Measurements from ENCODE around the gene DCTN1.

The DCTN1 gene

DNA sequence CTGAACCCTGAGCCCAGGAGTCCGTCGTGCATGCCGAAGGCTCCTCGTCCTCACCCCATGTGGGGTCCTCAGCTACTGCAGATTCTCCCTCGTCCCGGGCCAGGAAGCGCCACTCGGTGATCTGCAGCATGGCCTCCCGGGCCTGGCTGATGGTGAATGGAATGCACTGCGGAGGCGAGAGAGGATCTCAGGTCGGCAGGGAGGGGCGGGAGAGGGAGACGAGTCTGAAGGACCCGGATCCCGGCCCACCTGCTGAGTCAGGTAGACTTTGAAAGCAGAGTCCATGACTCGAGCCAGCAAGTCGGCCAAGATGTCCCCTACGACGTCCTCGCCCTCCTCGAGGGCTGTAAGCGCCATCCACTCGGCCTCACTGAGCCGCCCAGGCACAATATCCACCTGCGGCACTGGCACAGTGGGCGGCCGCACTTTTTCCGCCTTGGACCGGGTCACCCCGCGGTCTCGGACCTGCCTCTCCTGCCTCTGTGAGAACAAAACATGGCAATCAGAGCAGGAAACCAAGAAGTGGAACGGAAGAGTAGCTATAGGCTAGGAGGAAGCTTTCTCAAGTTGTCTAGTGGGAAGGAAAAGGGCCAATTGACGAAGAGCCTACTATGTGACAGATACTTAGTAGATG, 35.8 kb upstream of the DCTN1 start:
- DNase-seq: no peak
- in situ Hi-C loops (cut with HindIII; ENCODE audit: low pct_ligation_motif_present, low pct_unique_long_range_greater_than_20kb, low sequenced_read_pairs): no loop called here

GRCh38 chr2:74414881-74415761, 35.0 kb upstream of the DCTN1 start:
- in situ Hi-C loops (cut with HindIII; ENCODE audit: low pct_ligation_motif_present, low pct_unique_long_range_greater_than_20kb, low sequenced_read_pairs): no loop called here
- no peak for DNase-seq

DNA sequence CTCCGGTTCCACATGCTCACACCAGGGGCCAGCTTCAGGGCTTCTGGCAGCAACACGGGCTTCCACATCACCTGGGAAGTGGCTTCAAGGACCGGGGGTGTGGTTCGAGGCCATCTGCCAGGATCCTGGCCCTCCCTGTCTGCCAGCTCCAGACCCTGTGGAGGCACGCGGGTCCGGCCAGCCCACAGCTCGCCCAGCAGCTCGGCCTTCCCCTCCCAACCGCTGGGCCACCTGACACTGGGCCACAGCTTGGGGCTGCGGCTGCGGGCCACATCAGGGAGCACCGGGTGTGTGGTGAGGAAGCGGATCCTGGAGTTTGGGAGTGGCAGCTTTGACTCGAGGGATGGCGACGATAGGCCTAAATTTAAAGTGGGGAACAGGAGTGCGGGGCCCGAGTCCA, 34.3 kb upstream of the DCTN1 start:
- in situ Hi-C loops (cut with HindIII; ENCODE audit: low pct_ligation_motif_present, low pct_unique_long_range_greater_than_20kb, low sequenced_read_pairs): no loop called here
- no peak for DNase-seq

DNA sequence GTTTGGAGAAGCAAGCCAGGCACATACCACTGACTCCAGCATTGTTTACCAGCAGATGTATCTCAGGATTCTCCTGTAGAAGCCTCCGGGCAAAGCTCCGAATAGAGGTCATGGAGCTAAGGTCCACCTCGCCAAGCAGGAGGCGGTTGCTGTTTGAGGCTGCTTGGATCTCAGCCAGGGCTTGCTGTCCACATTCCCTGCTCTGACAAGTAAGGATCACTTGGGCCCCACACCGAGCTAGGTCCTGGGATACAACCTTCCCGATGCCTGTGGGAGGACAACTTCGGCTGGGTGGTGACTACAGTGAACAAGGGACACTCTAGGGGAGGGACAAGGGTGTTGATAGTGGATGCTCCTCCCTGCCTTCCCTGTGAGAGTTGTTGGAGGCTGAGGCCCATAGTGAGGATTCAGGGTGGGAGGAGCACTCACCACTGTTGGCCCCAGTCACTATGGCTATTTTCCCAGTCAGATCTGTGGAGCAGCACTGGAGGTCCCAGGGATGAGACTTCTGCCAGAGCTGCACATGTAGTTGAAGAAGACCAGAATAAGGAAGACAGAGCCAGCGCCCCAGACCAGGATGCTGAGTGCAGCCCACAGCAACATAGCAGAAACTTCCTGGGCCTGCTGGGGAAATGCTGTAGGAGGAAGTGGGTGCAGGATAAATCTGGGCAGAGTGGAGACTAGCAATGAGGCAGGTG, 33.0 kb upstream of the DCTN1 start:
- in situ Hi-C loops (cut with HindIII; ENCODE audit: low pct_ligation_motif_present, low pct_unique_long_range_greater_than_20kb, low sequenced_read_pairs): no loop called here
- DNase-seq: no peak

DNA sequence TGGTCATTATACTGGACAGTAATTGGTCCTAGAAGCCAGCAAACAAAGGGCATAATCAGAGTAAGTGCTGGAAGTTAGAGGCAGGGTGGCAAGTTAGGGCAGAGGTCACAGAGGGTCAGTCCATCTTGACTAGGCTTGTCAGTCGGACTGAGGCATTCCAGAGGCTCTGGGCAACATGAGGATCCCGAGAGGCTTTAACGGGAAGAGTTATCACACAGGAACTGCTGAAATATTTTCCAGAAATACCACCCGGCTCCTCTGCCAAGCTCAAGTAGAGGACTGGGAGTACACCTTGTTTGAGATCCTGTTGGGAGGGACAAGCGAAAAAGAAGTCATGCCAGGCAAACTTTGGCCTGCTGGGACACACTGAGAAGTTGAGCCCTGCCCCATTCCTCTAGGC, 27.6 kb upstream of the DCTN1 start:
- no peak for DNase-seq
- in situ Hi-C loops (cut with HindIII; ENCODE audit: low pct_ligation_motif_present, low pct_unique_long_range_greater_than_20kb, low sequenced_read_pairs): no loop called here

GRCh38 chr2:74406035-74406434, 25.9 kb upstream of the DCTN1 start:
- in situ Hi-C loops (cut with HindIII; ENCODE audit: low pct_ligation_motif_present, low pct_unique_long_range_greater_than_20kb, low sequenced_read_pairs): no loop called here
- DNase-seq: peak; percentile 46

DNA sequence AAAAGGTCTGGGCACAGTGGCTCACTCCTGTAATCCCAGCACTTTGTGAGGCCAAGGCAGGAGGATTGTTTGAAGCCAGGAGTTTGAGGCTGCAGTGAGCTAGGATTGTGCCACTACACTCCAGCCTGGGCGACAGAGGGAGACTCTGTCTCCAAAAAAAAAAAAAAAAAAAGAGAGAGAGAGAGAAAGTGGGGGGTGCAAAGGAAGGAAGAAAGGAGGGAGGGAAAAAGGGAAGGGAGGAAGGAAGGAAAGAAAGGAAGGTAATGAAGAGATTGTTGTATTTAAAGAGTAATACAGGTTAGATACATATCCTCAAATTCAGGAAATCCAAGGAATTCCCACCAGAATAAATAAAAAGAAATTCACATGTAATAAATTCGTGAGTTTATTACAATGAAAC, 21.8 kb upstream of the DCTN1 start:
- DNase-seq: no peak
- in situ Hi-C loops (cut with HindIII; ENCODE audit: low pct_ligation_motif_present, low pct_unique_long_range_greater_than_20kb, low sequenced_read_pairs): no loop called here

- peak; percentile 54 for DNase-seq
- in situ Hi-C loops (cut with HindIII; ENCODE audit: low pct_ligation_motif_present, low pct_unique_long_range_greater_than_20kb, low sequenced_read_pairs): no loop called here
Measured at GRCh38 chr2:74399785-74400184, 19.7 kb upstream of the DCTN1 start.

DNA sequence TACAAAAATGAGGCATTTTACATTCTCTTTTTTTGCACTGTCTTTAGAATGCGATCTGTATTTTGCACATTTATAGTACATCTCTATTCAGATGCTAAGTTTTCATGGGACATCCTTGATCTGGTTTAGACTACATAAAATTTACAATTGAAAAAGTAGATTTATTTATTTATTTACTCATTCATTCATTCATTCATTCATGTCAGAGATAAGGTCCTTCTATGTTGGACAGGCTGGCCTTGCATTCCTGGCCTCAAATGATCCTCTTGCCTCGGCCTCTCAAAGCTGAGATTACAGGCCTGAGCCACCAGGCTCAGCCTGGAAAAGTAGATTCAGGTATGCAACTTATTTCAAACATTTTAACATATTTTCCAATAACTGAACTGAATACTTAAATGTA, 16.0 kb upstream of the DCTN1 start:
- DNase-seq: no peak
- in situ Hi-C loops (cut with HindIII; ENCODE audit: low pct_ligation_motif_present, low pct_unique_long_range_greater_than_20kb, low sequenced_read_pairs): no loop called here

- no peak for DNase-seq
Measured at GRCh38 chr2:74393525-74393924, 13.4 kb upstream of the DCTN1 start.

GRCh38 chr2:74392449-74392743, 12.3 kb upstream of the DCTN1 start:
- DNase-seq: no peak
- in situ Hi-C loops (cut with HindIII; ENCODE audit: low pct_ligation_motif_present, low pct_unique_long_range_greater_than_20kb, low sequenced_read_pairs): no loop called here

More at GRCh38 chr2:74393525-74393924, 13.4 kb upstream of the DCTN1 start:
- in situ Hi-C loops (cut with HindIII; ENCODE audit: low pct_ligation_motif_present, low pct_unique_long_range_greater_than_20kb, low sequenced_read_pairs): no loop called here

DNA sequence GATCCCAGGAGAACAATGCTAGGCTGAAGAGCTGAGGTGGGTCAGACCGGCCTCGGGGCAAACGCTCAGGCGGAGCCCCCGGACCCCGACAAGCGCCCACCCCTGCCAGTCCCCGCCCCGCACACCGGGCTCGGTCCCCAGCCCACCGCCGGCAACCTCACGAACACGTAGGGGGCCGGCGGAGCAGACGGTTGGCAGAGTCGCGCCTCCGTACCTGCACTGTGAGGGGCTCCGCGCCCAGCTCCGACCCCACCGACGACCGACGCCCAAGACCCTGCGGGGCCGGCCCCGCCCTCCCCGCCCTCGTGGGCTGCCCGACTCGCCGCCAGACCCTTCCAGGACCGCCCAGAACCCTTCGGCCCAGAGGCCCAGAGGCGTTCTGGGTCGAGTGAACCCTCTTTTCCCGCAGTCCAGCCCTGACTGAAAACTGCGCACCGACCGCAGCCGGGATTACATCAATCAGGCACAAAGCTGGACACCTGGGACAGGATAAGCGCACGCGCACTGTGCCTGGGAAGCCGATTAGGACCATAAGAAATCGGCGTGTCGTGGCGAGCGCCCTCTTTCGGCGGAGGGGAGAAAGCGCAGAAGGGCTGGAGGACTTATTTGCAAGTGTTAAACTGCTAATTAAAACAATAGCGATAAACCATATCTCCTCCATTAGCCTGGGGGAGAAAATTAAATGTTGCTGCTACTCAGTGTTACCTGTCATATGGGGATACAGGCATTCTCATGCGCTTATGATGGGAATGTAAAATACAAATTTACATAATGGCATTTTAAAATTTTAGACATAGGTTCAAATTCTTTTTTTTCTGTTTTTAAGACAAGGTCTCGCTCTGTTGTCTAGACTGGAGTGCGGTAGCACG, 11.7 kb upstream of the DCTN1 start:
- DNase-seq: peak; percentile 91
- in situ Hi-C loops (cut with HindIII; ENCODE audit: low pct_ligation_motif_present, low pct_unique_long_range_greater_than_20kb, low sequenced_read_pairs): no loop called here

DNA sequence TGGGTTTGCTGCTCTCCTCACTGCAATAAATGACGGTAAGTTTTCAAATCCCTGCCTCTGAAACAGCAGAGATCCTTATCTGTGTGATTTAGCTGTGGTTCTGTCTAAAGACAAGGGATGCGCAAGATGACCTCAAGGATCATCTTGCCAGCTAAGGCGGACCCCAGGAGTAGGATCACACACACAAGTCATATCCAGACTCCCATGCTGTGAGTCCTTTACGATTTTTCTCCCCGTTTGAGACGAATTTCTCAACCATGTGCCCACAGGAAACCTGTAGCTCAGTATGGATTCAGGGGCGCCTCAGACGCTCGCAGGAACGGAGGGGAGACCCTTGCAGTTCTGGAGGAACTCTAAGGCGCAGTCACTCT, 11.1 kb upstream of the DCTN1 start:
- in situ Hi-C loops (cut with HindIII; ENCODE audit: low pct_ligation_motif_present, low pct_unique_long_range_greater_than_20kb, low sequenced_read_pairs): no loop called here
- DNase-seq: peak; percentile 25

DNA sequence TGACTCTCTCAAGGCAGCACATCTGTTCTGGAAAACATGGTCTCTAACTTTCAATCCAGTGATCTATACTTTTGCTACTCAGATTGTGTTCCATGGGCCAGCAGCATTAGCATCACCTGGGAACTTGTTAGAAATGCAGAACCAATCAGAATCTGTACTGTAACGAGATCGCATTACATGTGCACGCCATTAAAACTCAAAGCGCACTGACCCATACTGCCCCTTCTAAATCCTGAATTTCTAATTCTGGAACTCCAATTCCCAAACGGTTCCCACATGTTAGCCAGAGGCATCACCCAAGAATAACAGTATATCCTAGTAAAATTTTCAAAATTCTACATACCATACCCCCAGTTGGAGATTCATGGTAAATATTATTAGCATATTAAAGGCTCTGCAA, 10.5 kb upstream of the DCTN1 start:
- in situ Hi-C loops (cut with HindIII; ENCODE audit: low pct_ligation_motif_present, low pct_unique_long_range_greater_than_20kb, low sequenced_read_pairs): no loop called here

DNA sequence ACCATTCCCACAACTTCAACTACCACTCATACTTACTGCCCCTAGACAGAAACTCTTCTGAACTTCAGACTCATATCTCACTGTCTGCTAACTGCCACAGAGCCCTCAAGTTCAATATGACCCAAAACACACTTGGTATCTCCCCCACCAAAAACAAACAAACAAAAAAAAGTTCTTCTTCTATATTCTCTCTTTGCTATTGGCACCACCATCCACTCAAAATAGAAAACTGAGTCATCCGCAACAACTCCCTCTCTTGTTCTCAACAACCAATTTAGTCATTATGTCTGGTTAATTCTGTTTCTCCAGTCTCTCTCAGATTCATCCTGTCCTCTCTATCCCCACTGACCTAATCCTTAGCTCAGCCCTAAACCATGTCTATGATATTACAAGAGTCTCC, 7.2 kb upstream of the DCTN1 start:
- no peak for DNase-seq
- in situ Hi-C loops (cut with HindIII; ENCODE audit: low pct_ligation_motif_present, low pct_unique_long_range_greater_than_20kb, low sequenced_read_pairs): no loop called here

More for the DNA sequence above, 10.5 kb upstream of the DCTN1 start:
- DNase-seq: no peak

- in situ Hi-C loops (cut with HindIII; ENCODE audit: low pct_ligation_motif_present, low pct_unique_long_range_greater_than_20kb, low sequenced_read_pairs): no loop called here
- DNase-seq: no peak
Measured at GRCh38 chr2:74385396-74385795, 5.3 kb upstream of the DCTN1 start.

- in situ Hi-C loops (cut with HindIII; ENCODE audit: low pct_ligation_motif_present, low pct_unique_long_range_greater_than_20kb, low sequenced_read_pairs): no loop called here
- DNase-seq: no peak
Measured at GRCh38 chr2:74384051-74384450, 3.9 kb upstream of the DCTN1 start.

DNA sequence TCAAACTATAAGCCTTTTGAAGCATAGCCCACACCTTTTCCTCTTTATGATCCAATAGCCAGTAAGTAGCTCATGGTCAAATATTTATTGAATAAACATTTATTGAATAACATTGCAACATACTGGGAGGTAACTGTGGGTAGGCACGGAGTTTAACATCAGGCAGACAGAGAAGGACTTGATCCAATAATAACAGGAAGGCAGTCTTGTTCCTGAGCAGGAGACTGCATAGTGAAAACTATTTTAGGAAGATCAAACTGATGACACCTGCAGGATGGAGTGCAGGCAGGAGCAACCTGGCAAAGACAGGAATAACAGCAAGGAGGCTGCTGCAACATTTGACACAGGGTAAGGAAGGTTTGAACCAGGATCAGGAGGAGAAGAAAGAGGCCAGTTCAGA, 3.1 kb upstream of the DCTN1 start:
- in situ Hi-C loops (cut with HindIII; ENCODE audit: low pct_ligation_motif_present, low pct_unique_long_range_greater_than_20kb, low sequenced_read_pairs): no loop called here

GRCh38 chr2:74381751-74382150, 1.6 kb upstream of the DCTN1 start:
- no peak for DNase-seq
- in situ Hi-C loops (cut with HindIII; ENCODE audit: low pct_ligation_motif_present, low pct_unique_long_range_greater_than_20kb, low sequenced_read_pairs): no loop called here

More for the DNA sequence above, 3.1 kb upstream of the DCTN1 start:
- no peak for DNase-seq
